Lower leg skin (tissue), 3 donors: ENCODE data around the gene INSYN2B.

Experiments
- CTCF ChIP-seq, 3 donors: fragments of 450-650 bp; IDR thresholded peaks; one replicate each; pipeline ENCODE4 v1.5.1; 2016; ENCODE audit warnings: antibody characterized with exemption in 3 of 3, mild to moderate bottlenecking in 3 of 3, moderate library complexity in 2 of 3
- POLR2A ChIP-seq, 2 donors: fragments of 450-650 bp; IDR thresholded peaks; one replicate each; pipeline ENCODE4 v1.6.1; 2016 to 2017; ENCODE audit warnings: antibody characterized with exemption in 2 of 2, mild to moderate bottlenecking in 1 of 2, moderate library complexity in 1 of 2

- no peak for TF ChIP-seq POLR2A (IDR thresholded peaks at IDR 0.05)
- no peak for TF ChIP-seq CTCF (IDR thresholded peaks at IDR 0.05)
These were observed 104.6 kb downstream of the INSYN2B start for GRCh38 chr5:169875731-169876130.
